Stimulated activated CD4-positive, alpha-beta T cell treated with anti-CD3 and anti-CD28 coated beads, TNF-alpha, amount 100 ng/mL, for 24 hours (primary cell): ENCODE data around the gene MCM6.

Source experiments
- DNase-seq, 3 experiments: peaks; one replicate each; pipeline ENCODE4 v3.0.0-alpha.2; 2020; ENCODE audit warnings: low read depth in 3 of 3

The MCM6 gene

GRCh38 chr2:135863233-135863632 lies 13.0 kb downstream of the MCM6 start:
- no peak for DNase-seq

DNA sequence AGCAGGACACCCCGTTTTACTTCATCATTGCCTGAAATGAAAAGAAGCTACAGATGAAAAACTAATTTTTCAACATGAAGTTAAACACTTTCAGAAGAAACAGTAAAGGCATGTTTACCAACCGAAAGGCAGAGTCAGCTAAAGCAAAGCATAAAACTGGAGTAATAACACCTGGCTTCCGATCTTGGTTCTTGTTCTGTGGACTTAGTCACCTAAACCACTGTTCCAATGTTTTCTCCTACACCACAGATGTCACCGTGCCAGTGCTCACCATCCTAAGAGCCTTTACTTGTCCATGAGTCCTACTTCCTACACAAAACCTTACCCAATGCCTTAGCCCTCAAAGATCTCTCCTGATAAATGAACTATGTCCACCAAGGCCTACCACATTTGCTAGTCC lies 13.5 kb downstream of the MCM6 start:
- DNase-seq, result no peak

- no peak for DNase-seq
These were observed 22.8 kb downstream of the MCM6 start for GRCh38 chr2:135853401-135853800.

DNA sequence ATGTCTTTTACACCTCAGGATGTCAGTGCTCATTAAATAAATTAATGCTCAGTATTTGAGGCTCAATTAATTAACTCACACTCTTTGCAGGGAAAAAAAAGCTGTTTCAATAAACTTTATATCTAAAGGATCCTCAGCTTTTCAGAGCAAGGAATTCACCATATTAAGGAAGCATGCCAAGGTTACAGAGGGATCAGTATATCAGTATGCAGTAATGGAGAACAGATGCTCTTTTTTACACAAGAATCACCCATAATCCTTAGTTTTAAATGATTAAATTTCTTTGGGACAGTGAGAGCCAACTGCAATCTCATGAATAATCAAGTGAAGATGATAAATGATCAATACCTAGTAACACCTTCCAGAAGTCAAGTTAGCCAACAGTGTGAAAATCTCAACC lies 24.4 kb downstream of the MCM6 start:
- DNase-seq, result no peak

DNA sequence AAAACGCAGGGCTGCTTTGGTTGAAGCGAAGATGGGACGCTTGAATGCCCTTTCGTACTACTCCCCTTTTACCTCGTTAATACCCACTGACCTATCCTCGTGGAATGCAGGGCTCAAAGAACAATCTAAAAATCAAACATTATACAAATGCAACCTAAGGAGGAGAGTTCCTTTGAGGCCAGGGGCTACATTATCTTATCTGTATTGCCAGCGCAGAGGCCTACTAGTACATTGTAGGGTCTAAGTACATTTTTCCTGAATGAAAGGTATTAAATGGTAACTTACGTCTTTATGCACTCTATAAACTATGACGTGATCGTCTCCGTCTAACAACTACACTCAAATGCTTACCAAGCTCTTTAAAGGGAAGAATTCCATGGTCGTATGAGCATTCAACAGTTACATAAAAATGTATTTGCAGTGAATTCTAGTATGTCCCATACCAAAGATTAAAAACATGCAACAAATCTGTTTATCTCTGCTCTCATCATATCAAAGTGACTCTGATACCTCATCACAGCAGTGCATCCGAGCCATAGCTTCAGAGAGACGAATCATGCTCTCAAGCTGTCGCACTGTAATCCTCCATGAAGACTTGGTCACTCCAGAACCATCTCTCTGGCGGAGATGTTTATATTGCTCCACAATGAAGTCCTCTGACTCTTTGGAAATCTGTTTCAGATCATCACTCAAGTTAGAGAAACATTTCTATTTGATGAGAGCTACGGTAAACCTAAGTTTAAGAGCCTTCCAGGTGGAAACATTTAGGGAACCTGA lies 25.2 kb downstream of the MCM6 start:
- no peak for DNase-seq

DNA sequence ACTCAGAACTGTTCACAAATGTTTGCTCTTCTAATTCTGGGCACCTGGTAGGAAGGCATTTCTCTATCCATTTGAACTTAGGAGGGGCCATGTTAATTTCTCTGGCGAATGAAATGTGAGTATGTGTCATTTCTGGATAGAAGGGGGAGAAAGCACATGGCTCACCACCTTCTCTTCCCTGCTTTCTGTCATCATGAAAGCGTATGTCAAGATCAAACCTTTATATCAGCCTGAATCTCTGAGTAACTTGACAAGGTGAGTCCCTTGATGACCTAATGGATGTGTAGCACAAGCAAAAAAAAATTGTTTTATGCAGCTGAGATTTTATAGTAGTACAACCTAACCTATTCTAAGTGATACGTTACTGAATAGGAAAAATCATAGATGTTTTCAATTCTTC lies 27.2 kb downstream of the MCM6 start:
- DNase-seq, result no peak

DNA sequence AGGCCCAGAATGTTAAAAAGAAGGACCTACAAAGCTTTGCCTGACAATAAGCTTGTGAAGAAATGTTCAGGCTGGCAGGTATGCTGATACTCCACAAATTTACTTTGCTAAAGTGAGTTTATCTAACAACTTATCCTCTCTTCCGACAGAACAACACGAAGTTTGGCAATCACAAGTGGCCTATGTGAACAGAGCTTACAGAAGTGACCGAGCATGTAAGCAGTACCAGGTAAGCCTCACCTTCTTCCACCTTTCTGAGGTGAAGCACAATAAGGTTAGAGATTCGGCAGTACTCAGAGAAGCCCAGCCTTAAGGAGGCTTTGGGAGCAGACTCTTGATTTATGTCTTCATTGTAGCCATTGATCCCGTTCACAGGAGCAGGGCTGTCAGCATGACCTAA lies 30.2 kb downstream of the MCM6 start:
- DNase-seq, result no peak

GRCh38 chr2:135845257-135845656 lies 31.0 kb downstream of the MCM6 start:
- DNase-seq, result no peak

GRCh38 chr2:135844301-135844895 lies 31.8 kb downstream of the MCM6 start:
- DNase-seq, result no peak

DNA sequence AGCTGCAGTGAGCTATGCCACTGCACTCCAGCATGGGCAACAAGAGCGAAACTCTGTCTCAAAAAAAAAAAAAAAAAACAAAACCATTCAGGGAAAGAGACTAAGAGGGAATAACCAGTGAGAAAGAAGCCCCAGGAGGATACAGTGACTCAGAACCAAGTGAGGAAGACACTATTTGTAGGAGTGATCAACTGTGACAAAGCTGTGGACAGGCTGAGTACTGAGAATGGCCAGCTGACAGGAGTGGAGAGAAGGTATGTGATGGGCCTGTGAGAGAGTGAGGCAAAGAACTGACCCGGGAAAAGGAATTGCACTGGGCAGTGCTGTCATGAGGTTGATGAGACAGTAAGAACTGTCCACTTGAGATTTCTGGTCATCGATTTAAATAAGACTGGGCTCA lies 32.6 kb downstream of the MCM6 start:
- no peak for DNase-seq

DNA sequence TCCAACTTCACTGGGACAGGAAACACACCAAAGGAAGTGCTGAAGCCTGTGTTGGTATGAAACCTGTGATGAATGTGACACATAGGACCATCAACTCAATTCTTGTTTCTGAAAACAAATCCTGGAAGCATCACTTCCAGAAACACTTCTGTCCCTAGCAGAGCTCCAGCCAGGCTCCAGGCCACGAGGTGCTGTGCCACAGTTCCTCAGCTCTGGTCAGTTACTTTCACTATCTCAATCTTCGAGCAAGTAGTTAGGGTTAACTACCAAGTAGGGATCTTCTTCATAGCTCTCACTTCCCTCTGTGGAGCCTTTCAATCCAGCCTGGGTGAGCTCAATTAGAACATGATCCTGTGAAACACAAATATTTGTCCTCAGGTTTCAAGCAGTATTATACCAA lies 35.6 kb downstream of the MCM6 start:
- no peak for DNase-seq

DNA sequence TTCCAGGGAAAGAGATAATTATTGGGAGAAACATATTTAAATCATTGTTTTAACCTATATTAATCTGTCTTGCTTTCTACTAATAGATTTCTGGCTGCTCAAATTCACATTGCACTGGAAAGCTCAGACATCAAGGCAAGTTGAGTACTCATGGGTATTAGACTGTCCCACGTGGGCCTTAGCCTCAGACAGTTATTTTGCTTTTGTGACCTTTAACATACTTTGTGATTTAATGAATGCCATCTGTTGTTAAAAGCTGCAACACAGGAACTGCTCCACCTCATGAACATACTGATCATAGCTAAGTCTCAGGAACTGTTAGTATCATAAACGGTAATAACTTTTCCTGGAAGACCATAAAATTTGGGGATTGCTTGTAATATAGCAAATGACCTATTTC lies 36.5 kb downstream of the MCM6 start:
- DNase-seq, result no peak

- no peak for DNase-seq
These were observed 37.7 kb downstream of the MCM6 start for GRCh38 chr2:135838502-135838901.

GRCh38 chr2:135836596-135837270 lies 39.5 kb downstream of the MCM6 start, which contains the start of gene LCT:
Gene LCT (minus strand): TSS chr2:135837184. CDS start chr2:135837169, 15 bp downstream.
- no peak for DNase-seq

GRCh38 chr2:135832891-135833290 lies 43.4 kb downstream of the MCM6 start:
- no peak for DNase-seq

GRCh38 chr2:135831180-135831812 lies 44.9 kb downstream of the MCM6 start:
- no peak for DNase-seq

- no peak for DNase-seq
These were observed 46.7 kb downstream of the MCM6 start for GRCh38 chr2:135829378-135830135.

DNA sequence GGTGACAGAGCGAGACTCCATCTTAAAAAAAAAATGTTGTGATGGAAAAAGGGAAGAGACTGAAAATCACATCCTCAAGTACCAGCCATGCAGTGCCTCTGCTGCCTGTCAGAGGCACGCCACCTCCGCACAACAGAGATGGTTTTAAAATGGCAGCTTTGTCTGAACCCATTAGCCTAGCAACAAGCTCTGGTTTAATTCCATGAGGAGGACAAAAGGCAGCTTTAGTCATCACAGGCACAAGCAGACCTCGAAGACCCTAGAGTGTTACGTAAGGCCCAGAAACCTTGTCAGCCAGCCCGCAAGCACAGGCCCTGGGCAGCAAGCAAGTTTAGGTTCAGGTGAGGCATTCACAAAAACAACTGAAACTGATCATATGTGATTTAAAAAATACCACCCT lies 49.7 kb downstream of the MCM6 start:
- no peak for DNase-seq

DNA sequence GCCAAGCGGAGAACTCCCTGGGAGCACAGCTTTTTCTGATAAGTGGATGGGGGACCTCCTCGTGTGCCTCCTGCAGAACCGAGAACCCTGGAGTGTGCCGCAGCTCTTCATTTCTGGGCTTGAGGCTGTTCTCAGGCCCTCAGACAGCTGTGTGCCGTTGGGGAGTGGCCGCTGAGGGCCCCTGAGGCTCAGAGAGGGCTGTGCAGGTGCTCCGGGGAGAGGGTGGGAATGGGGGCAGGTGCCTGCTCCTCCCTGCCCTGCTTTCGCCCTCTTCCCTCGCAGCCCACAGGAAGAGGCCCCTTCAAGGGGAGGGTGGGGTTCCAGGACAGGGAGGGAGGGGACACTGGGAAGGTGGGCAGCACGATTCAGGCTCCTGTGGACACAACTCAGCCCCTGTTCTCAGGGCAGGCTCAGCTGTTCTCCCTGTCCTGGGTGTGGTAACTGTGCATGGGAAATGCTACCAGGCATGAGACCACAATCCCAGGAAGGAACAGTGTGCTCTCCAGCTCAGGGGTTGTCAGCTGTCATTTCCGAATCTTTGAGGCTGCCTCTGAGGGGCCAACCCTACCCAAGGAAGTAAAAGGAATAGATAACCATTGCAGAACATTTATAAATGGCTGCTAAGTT lies 50.6 kb downstream of the MCM6 start:
- no peak for DNase-seq

- no peak for DNase-seq
These were observed 51.1 kb downstream of the MCM6 start for GRCh38 chr2:135825131-135825530.

- DNase-seq, result no peak
These were observed 53.4 kb downstream of the MCM6 start for GRCh38 chr2:135822855-135823254.
